H9 (cell line): Measurements from ENCODE around the gene PNMA6A. TPM values are rescaled to one million over a fixed set of nuclear protein-coding genes. Genes with fewer than 3 reads are reported as not detected.
A peak's percentile ranks its signal among the peaks of the same experiment; 100 is the strongest.

Experiments
- DNase-seq: peaks from one replicate; pipeline ENCODE4 v3.0.0-alpha.2; 2017
- H2AFZ ChIP-seq: one replicate; pipeline ENCODE4 v1.6.1; 2013; ENCODE audit warnings: mild to moderate bottlenecking, low read length, control low read depth, moderate library complexity
- H2AK5ac ChIP-seq: 2 replicates; pipeline ENCODE4 v1.6.1; 2013; ENCODE audit warnings: low read length, control low read depth, mixed read lengths; ENCODE audit not compliant: insufficient read length
- H2BK120ac ChIP-seq: one replicate; pipeline ENCODE4 v1.6.1; 2013; ENCODE audit warnings: low read depth, mild to moderate bottlenecking, low read length, control low read depth, inconsistent platforms; ENCODE audit not compliant: poor library complexity, severe bottlenecking
- H2BK12ac ChIP-seq: 2 replicates; pipeline ENCODE4 v1.6.1; 2013; ENCODE audit warnings: low read length, control low read depth, mixed read lengths, low read depth; ENCODE audit not compliant: insufficient read length
- H2BK15ac ChIP-seq: 2 replicates; pipeline ENCODE4 v1.6.1; 2013; ENCODE audit warnings: low read depth, low read length, control low read depth
- H2BK20ac ChIP-seq: one replicate; pipeline ENCODE4 v1.6.1; 2013; ENCODE audit warnings: low read depth, mild to moderate bottlenecking, low read length, control low read depth, inconsistent platforms; ENCODE audit not compliant: poor library complexity, severe bottlenecking
- H2BK5ac ChIP-seq: 2 replicates; pipeline ENCODE4 v1.6.1; 2013; ENCODE audit warnings: low read length, control low read depth, mixed read lengths; ENCODE audit not compliant: insufficient read length
- H3K14ac ChIP-seq: 2 replicates; pipeline ENCODE4 v1.6.1; 2013; ENCODE audit warnings: low read length, control low read depth; ENCODE audit not compliant: insufficient read depth
- H3K18ac ChIP-seq: 2 replicates; pipeline ENCODE4 v1.6.1; 2013; ENCODE audit warnings: low read depth, mild to moderate bottlenecking, mixed read lengths, low read length, control low read depth; ENCODE audit not compliant: insufficient read length
- H3K23ac ChIP-seq: 2 replicates; pipeline ENCODE4 v1.6.1; 2013; ENCODE audit warnings: low read length, control low read depth, mixed read lengths, low read depth; ENCODE audit not compliant: insufficient read length
- H3K23me2 ChIP-seq: 2 replicates; pipeline ENCODE4 v1.6.1; 2013; ENCODE audit warnings: low read depth, mild to moderate bottlenecking, mixed read lengths, low read length, control low read depth; ENCODE audit not compliant: insufficient read length, poor library complexity, severe bottlenecking
- H3K27ac ChIP-seq: 2 replicates; pipeline ENCODE4 v1.5.1; 2013; ENCODE audit warnings: low read length, control low read depth, mixed read lengths, low read depth; ENCODE audit not compliant: insufficient read length
- H3K27me3 ChIP-seq: 2 replicates; pipeline ENCODE4 v1.6.1; 2013; ENCODE audit warnings: low read length, control low read depth, inconsistent platforms; ENCODE audit not compliant: insufficient read depth
- H3K4ac ChIP-seq: 2 replicates; pipeline ENCODE4 v1.6.1; 2013; ENCODE audit warnings: low read depth, mild to moderate bottlenecking, control low read depth, inconsistent platforms, low read length, moderate library complexity
- H3K4me1 ChIP-seq: 2 replicates; pipeline ENCODE4 v1.6.1; 2013; ENCODE audit warnings: low read length, control low read depth, inconsistent platforms; ENCODE audit not compliant: insufficient read depth
- H3K4me2 ChIP-seq: 2 replicates; pipeline ENCODE4 v1.6.1; 2013; ENCODE audit warnings: low read length, control low read depth, mixed read lengths; ENCODE audit not compliant: insufficient read length, insufficient read depth
- H3K56ac ChIP-seq: 2 replicates; pipeline ENCODE4 v1.6.1; 2013; ENCODE audit warnings: low read depth, mild to moderate bottlenecking, mixed read lengths, low read length, control low read depth; ENCODE audit not compliant: insufficient read length
- H3K79me1 ChIP-seq: 2 replicates; pipeline ENCODE4 v1.6.1; 2013; ENCODE audit warnings: low read depth, mild to moderate bottlenecking, moderate library complexity, low read length, control low read depth, inconsistent platforms; ENCODE audit not compliant: insufficient read depth, poor library complexity, severe bottlenecking
- H3K79me2 ChIP-seq: 2 replicates; pipeline ENCODE4 v1.6.1; 2013; ENCODE audit warnings: low read length, control low read depth, inconsistent platforms; ENCODE audit not compliant: insufficient read depth
- H3K9ac ChIP-seq: 2 replicates; pipeline ENCODE4 v1.6.1; 2013; ENCODE audit warnings: low read length, control low read depth, mixed read lengths; ENCODE audit not compliant: insufficient read length; ENCODE audit errors: extremely low read depth
- H3K9me3 ChIP-seq: one replicate; pipeline ENCODE4 v1.6.1; 2013; ENCODE audit warnings: low read depth, low read length, inconsistent platforms; ENCODE audit not compliant: control insufficient read depth
- H3T11ph ChIP-seq: one replicate; pipeline ENCODE4 v1.6.1; 2013; ENCODE audit warnings: mild to moderate bottlenecking, low read length, control low read depth, inconsistent platforms
- H4K20me1 ChIP-seq: one replicate; pipeline ENCODE4 v1.6.1; 2013; ENCODE audit not compliant: control insufficient read depth, insufficient read length, insufficient read depth
- H4K5ac ChIP-seq: 2 replicates; pipeline ENCODE4 v1.6.1; 2013; ENCODE audit warnings: low read depth, mild to moderate bottlenecking, mixed read lengths, low read length, control low read depth; ENCODE audit not compliant: insufficient read length
- H4K8ac ChIP-seq: replicated peaks from 2 replicates; pipeline ENCODE4 v1.6.1; 2013; ENCODE audit warnings: low read length, control low read depth, mixed read lengths, low read depth; ENCODE audit not compliant: insufficient read length
- H4K91ac ChIP-seq: 2 replicates; pipeline ENCODE4 v1.6.1; 2013; ENCODE audit warnings: low read depth, mild to moderate bottlenecking, moderate library complexity, mixed read lengths, low read length, control low read depth; ENCODE audit not compliant: insufficient read length
- H3K27ac Mint-ChIP-seq, 3 experiments: 2 replicates in 2 of 3; 3 replicates in 1 of 3; pipeline ENCODE4 v1.8.0; 2020 to 2021; ENCODE audit warnings: mixed read lengths in 3 of 3, mild to moderate bottlenecking in 1 of 3, moderate library complexity in 1 of 3
- H3K27me3 Mint-ChIP-seq: 2 replicates; pipeline ENCODE4 v1.8.0; 2021; ENCODE audit warnings: low read depth, mild to moderate bottlenecking, moderate library complexity, mixed read lengths
- H3K36me3 Mint-ChIP-seq, 3 experiments: 2 replicates in 2 of 3; 3 replicates in 1 of 3; pipeline ENCODE4 v1.8.0; 2020 to 2021; ENCODE audit warnings: low read depth in 3 of 3, mixed read lengths in 3 of 3; ENCODE audit not compliant: insufficient read depth in 1 of 3
- H3K4me1 Mint-ChIP-seq, 2 experiments: 2 replicates each; pipeline ENCODE4 v1.8.0; 2020; ENCODE audit warnings: mixed read lengths in 2 of 2
- H3K4me3 Mint-ChIP-seq, 2 experiments: 2 replicates in 1 of 2; 3 replicates in 1 of 2; pipeline ENCODE4 v1.8.0; 2020 to 2021; ENCODE audit warnings: mild to moderate bottlenecking in 2 of 2, mixed read lengths in 2 of 2, moderate library complexity in 1 of 2
- H3K9me3 Mint-ChIP-seq, 2 experiments: 2 replicates in 1 of 2; 3 replicates in 1 of 2; pipeline ENCODE4 v1.8.0; 2020; ENCODE audit warnings: mild to moderate bottlenecking in 2 of 2, mixed read lengths in 2 of 2, moderate library complexity in 1 of 2
- CTCF ChIP-seq: fragments of 200-600 bp; sonication (generic); conservative IDR thresholded peaks from 3 replicates; pipeline ENCODE4 v1.8.0; 2021; ENCODE audit warnings: antibody characterized with exemption, mild to moderate bottlenecking
- WGBS: extraction: QIAGEN DNeasy Blood & Tissue Kit; methylation state at CpG from one replicate; pipeline ENCODE4 v1.1.7; 2013; ENCODE audit warnings: missing lambda C conversion rate, low lambda C conversion rate, mixed read lengths; ENCODE audit not compliant: insufficient read length; ENCODE audit errors: extremely low coverage; 5-methylcytosine and 5-hydroxymethylcytosine counted together
- total RNA-seq: library from RNA; stranded (reverse); gene quantifications from 2 replicates; pipeline ENCODE4 v1.2.1, GENCODE V29; 2021

The PNMA6A gene
- total RNA-seq, 1 experiment from 2014 or later: 7.7 TPM

GRCh38 chrX:153029162-153029561 is 43.1 kb upstream of the PNMA6A start:
- H3K27ac ChIP-seq: no peak overlapping the region
- no peak overlapping the region for H3K56ac ChIP-seq
- no peak overlapping the region for H3K9ac ChIP-seq
- no peak overlapping the region for H3K4ac ChIP-seq
- H3K23me2 ChIP-seq: peaks cover 5% of the 10 kb centered on the region
- H4K8ac ChIP-seq: peak overlapping the region; percentile 89
- no peak overlapping the region for H4K5ac ChIP-seq
- Mint-ChIP-seq H3K27me3 (peaks cover 27% of the 10 kb centered on the region), H3K36me3 (peaks cover 5 to 8% (median 5%) of the 10 kb centered on the region in 3 experiments; a peak in 6 of 7 replicates), H3K27ac (no peak overlapping the region), H3K9me3 (peaks cover 65 to 75% of the 10 kb centered on the region in 2 experiments), H3K4me3 (no peak overlapping the region), H3K4me1 (no peaks in the 10 kb centered on the region)
- H3K23ac ChIP-seq: no peak overlapping the region
- H2AFZ ChIP-seq: no peak overlapping the region
- H2BK120ac ChIP-seq: no peak overlapping the region
- no peak overlapping the region for H2AK5ac ChIP-seq
- peak; percentile 32 for DNase-seq
- H2BK20ac ChIP-seq: no peak overlapping the region
- no peaks in the 10 kb centered on the region for H3K79me1 ChIP-seq
- H2BK15ac ChIP-seq: no peak overlapping the region
- H2BK12ac ChIP-seq: no peak overlapping the region
- no peak overlapping the region for H3K4me2 ChIP-seq
- H3K14ac ChIP-seq: no peak overlapping the region
- no peak for TF ChIP-seq CTCF
- H3K9me3 ChIP-seq: peaks cover 28% of the 10 kb centered on the region
- H4K91ac ChIP-seq: no peak overlapping the region
- H3K18ac ChIP-seq: no peak overlapping the region
- no peaks in the 10 kb centered on the region for H3K79me2 ChIP-seq
- H2BK5ac ChIP-seq: no peak overlapping the region
- H3K27me3 ChIP-seq: no peaks in the 10 kb centered on the region
- WGBS: no CpG with 5 or more reads among the region's 2 CpGs
- no peak overlapping the region for H3T11ph ChIP-seq
- no peaks in the 10 kb centered on the region for H4K20me1 ChIP-seq
- H3K4me1 ChIP-seq: no peaks in the 10 kb centered on the region
